Keratinocyte (primary cell): ENCODE data around the gene TPO.
A peak's percentile ranks its signal among the peaks of the same experiment; 100 is the strongest.

Experiments used
- EZH2 ChIP-seq: IDR thresholded peaks from one replicate; pipeline ENCODE4 v1.6.1; 2012; ENCODE audit warnings: inconsistent platforms, mild to moderate bottlenecking, low read length, moderate library complexity
- TF ChIP-seq, protein P1 (sequence below), 3 experiments: IDR thresholded peaks in 1 of 3; conservative IDR thresholded peaks in 1 of 3; optimal IDR thresholded peaks in 1 of 3; 2 replicates in 2 of 3; 3 replicates in 1 of 3; pipeline versions ENCODE3 to v1.5.1; 2011; ENCODE audit warnings: low read length in 3 of 3, mild to moderate bottlenecking in 3 of 3, moderate library complexity in 2 of 3, control low read depth in 1 of 3, inconsistent platforms in 1 of 3; ENCODE audit not compliant: insufficient read depth in 2 of 3; ENCODE audit errors: extremely low read depth in 1 of 3

DNA sequence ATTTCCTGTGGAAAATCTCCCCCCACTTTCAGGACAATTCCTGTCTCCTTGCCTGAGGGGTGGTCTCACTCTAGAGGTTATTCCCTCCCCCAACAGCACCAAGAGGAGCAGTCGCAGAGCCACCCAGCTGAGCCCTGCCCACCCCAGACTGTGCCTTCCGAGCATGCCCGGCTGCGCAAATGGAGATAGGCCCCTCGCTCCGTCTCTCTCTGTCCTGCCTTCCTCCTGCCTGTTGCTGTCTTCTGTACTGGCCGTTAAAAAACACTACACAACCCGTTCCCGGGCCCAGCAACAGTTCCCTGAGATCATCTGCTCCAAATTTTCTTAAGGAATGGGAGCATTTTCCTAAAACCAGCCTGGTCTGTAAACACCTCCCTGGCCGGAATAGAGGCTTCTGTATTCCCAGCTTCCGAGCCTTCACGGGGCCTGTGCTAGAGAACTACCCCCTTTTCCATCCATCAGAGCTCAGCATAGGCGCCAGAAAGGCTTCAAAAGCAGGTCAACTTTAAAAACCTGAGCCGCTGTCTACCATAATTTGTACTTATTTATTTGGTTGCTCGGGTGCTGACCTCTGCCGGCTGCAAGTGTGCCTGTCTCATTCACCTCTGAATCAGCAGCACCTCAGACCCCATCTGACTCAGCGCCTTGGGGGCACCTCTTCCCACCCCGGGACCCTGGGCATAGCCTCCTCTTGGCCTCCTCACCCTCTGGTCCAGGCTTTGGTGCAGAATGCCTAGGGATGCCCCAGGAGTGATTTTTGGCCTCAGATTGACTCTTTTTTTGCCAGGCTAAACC, 171.6 kb downstream of the TPO start:
- TF ChIP-seq, protein P1, sequence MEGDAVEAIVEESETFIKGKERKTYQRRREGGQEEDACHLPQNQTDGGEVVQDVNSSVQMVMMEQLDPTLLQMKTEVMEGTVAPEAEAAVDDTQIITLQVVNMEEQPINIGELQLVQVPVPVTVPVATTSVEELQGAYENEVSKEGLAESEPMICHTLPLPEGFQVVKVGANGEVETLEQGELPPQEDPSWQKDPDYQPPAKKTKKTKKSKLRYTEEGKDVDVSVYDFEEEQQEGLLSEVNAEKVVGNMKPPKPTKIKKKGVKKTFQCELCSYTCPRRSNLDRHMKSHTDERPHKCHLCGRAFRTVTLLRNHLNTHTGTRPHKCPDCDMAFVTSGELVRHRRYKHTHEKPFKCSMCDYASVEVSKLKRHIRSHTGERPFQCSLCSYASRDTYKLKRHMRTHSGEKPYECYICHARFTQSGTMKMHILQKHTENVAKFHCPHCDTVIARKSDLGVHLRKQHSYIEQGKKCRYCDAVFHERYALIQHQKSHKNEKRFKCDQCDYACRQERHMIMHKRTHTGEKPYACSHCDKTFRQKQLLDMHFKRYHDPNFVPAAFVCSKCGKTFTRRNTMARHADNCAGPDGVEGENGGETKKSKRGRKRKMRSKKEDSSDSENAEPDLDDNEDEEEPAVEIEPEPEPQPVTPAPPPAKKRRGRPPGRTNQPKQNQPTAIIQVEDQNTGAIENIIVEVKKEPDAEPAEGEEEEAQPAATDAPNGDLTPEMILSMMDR (optimal IDR thresholded peaks at IDR 0.05 in 1 of 3, IDR thresholded peaks at IDR 0.05 in 1 of 3, conservative IDR thresholded peaks at IDR 0.05 in 1 of 3; ENCODE audit: extremely low read depth in 1 of 3, insufficient read depth in 2 of 3, low read length in 3 of 3), result peak in 1 of 3 experiments; percentile 13
- no peak for TF ChIP-seq EZH2
